Measurements from ENCODE around the gene NUP210L.

DNA sequence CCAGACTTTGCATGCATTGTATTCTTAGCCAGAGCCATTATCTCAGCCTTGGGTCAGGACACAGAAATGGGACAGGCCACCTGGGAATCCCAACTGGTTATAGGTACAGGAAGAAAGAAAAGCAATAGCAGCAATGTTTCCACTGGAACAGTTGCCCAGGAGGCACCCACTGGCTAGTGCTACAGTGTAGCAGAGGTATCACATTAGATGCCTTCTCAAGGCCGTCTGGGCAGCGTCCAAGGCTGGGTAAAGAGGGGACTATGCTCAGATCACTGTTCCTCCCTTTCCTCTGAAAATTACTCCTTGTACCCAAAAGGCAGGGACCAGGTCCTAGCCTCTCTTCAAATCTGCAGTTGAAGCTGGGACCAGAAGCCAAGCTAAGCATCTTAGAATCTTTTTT is 184.5 kb downstream of the NUP210L start:
- TF ChIP-seq CTCF (conservative IDR thresholded peaks at IDR 0.05; ENCODE audit: low read depth in 2 of 2) (no peak), EZH2 (IDR thresholded peaks at IDR 0.05; ENCODE audit: low read depth, unreplicated experiment) (no peak), NANOG (IDR thresholded peaks at IDR 0.05; ENCODE audit: borderline replicate concordance) (no peak), JUNB (IDR thresholded peaks at IDR 0.05; ENCODE audit: unreplicated experiment) (no peak), POLR2AphosphoS5 (IDR thresholded peaks at IDR 0.05; ENCODE audit: low read depth) (no peak), REST (IDR thresholded peaks at IDR 0.05; ENCODE audit: unreplicated experiment) (no peak), CREB1 (CRISPR knock-in tag; IDR thresholded peaks at IDR 0.05; ENCODE audit: low read depth) (no peak), EZH2phosphoT487 (IDR thresholded peaks at IDR 0.05; ENCODE audit: unreplicated experiment) (no peak)
- TF ChIP-seq, protein P1, sequence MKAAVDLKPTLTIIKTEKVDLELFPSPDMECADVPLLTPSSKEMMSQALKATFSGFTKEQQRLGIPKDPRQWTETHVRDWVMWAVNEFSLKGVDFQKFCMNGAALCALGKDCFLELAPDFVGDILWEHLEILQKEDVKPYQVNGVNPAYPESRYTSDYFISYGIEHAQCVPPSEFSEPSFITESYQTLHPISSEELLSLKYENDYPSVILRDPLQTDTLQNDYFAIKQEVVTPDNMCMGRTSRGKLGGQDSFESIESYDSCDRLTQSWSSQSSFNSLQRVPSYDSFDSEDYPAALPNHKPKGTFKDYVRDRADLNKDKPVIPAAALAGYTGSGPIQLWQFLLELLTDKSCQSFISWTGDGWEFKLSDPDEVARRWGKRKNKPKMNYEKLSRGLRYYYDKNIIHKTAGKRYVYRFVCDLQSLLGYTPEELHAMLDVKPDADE (IDR thresholded peaks at IDR 0.05) = no peak
